ENCODE results near the gene BLOC1S5. TPM values are rescaled to one million over a fixed set of nuclear protein-coding genes. Genes with fewer than 3 reads are reported as not detected.

The BLOC1S5 gene
- total and polyA plus RNA-seq, 8 donors: 0.29 to 31.2 (median 7.2) TPM

DNA sequence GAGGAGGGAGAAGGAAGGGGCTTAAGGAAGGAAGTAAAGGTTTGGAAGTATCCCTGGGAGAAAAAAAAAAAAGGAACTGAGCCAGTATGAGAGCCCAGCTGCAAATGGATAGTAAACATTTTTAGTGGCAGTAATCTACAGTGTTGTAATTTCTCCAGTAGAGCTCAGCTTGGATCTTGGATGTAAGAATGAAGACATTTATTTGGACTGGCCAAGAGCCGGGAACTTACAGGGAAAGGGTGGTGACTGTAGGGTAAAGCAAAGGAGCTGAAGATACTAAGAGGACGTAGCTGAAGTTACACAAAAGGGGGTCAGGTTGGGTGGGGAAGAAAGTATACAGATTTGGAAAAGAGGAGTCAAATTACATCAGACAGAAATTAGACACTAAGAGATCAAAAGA, 24.7 kb upstream of the BLOC1S5 start:
- Histone ChIP-seq H3K27me3 (no peaks in the 10 kb centered on the region), H3K4me1 (peaks cover 5 to 20% (median 12%) of the 10 kb centered on the region in 4 donors), H3K27ac (no peak overlapping the region), H3K36me3 (peaks cover 23 to 71% (median 67%) of the 10 kb centered on the region in 4 donors), H3K9me3 (no peaks in the 10 kb centered on the region), H3K4me3 (no peak overlapping the region)
- 88 to 100% (median 94%) methylated on average over 2 of the region's 2 CpGs for WGBS, 5 donors
- DNase-seq: no peak
- TF ChIP-seq, protein P1, sequence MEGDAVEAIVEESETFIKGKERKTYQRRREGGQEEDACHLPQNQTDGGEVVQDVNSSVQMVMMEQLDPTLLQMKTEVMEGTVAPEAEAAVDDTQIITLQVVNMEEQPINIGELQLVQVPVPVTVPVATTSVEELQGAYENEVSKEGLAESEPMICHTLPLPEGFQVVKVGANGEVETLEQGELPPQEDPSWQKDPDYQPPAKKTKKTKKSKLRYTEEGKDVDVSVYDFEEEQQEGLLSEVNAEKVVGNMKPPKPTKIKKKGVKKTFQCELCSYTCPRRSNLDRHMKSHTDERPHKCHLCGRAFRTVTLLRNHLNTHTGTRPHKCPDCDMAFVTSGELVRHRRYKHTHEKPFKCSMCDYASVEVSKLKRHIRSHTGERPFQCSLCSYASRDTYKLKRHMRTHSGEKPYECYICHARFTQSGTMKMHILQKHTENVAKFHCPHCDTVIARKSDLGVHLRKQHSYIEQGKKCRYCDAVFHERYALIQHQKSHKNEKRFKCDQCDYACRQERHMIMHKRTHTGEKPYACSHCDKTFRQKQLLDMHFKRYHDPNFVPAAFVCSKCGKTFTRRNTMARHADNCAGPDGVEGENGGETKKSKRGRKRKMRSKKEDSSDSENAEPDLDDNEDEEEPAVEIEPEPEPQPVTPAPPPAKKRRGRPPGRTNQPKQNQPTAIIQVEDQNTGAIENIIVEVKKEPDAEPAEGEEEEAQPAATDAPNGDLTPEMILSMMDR (IDR thresholded peaks at IDR 0.05): no peak
- TF ChIP-seq POLR2AphosphoS5 (IDR thresholded peaks at IDR 0.05) (no peak), EP300 (IDR thresholded peaks at IDR 0.05) (no peak), POLR2A (IDR thresholded peaks at IDR 0.05) (no peak)
- intact Hi-C loops (cut with DNase I; ENCODE audit: low total_unique reads): no loop called here

DNA sequence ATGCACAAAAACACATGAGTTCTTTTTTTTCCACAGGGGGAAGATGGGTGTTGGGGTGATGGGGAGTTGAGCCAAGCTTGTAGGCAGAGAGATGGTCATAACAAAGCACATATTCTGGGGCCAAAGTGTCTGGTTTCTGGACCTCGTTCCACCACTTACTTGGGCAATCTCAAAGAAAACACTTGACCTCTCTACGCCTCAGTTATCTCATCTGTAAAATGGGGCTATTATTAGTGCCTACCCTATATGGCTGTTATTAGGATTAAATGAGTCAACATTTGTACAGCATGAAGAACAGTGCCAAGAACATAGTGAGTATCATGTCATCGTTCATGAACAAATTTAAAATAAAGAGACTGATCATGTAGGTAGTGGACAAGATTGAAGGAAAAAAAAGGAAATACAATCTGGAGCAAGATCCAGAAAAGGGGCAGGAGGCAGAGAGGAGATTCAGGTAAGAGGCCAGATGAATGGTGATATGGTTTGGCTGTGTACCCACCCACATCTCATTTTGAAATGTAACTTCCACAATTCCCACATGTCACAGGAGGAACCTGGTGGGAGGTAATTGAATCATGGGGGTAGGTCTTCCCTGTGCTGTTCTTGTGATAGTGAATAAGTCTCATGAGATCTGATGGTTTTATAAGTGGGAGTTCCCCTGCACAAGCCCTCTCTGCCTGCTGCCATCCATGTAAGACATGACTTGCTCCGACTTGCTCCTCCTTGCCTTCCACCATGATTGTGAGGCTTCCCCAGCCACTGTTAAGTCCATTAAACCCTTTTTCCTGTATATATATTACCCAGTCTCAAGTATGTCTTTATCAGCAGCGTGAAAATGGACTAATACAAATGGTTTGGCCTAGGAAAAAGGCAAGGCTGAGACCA, 23.9 kb upstream of the BLOC1S5 start:
- no peak for TF ChIP-seq POLR2A (IDR thresholded peaks at IDR 0.05)
- TF ChIP-seq POLR2AphosphoS5 (IDR thresholded peaks at IDR 0.05): no peak
- TF ChIP-seq, protein P1 (IDR thresholded peaks at IDR 0.05): no peak
- no peak for TF ChIP-seq EP300 (IDR thresholded peaks at IDR 0.05)
- H3K27ac ChIP-seq: no peak overlapping the region
- H3K27me3 ChIP-seq: no peaks in the 10 kb centered on the region
- H3K4me3 ChIP-seq: no peak overlapping the region
- intact Hi-C loops (cut with DNase I; ENCODE audit: low total_unique reads): no loop called here
- H3K4me1 ChIP-seq: peaks cover 9 to 26% (median 17%) of the 10 kb centered on the region in 4 donors
- no peak for DNase-seq
- H3K9me3 ChIP-seq: no peaks in the 10 kb centered on the region
- H3K36me3 ChIP-seq: peaks cover 20 to 63% (median 61%) of the 10 kb centered on the region in 4 donors
- WGBS, 5 donors: 90 to 97% (median 95%) methylated on average over 5 of the region's 5 CpGs

- intact Hi-C loops (cut with DNase I; ENCODE audit: low total_unique reads): no loop called here
- no peaks in the 10 kb centered on the region for H3K27me3 ChIP-seq
- H3K4me1 ChIP-seq: peaks cover 9 to 38% (median 29%) of the 10 kb centered on the region in 4 donors
- no peak for DNase-seq
- TF ChIP-seq, protein P1 (IDR thresholded peaks at IDR 0.05): no peak
- TF ChIP-seq POLR2A (IDR thresholded peaks at IDR 0.05): no peak
- no peak for TF ChIP-seq EP300 (IDR thresholded peaks at IDR 0.05)
- no peak for TF ChIP-seq POLR2AphosphoS5 (IDR thresholded peaks at IDR 0.05)
- H3K9me3 ChIP-seq: no peaks in the 10 kb centered on the region
- no peak overlapping the region for H3K4me3 ChIP-seq
- H3K27ac ChIP-seq: no peak overlapping the region
- H3K36me3 ChIP-seq: peaks cover 20 to 56% (median 55%) of the 10 kb centered on the region in 4 donors
- WGBS, 5 donors: 87 to 91% (median 88%) methylated on average over 9 of the region's 9 CpGs
Measured at GRCh38 chr6:8086755-8087306, 22.6 kb upstream of the BLOC1S5 start.

DNA sequence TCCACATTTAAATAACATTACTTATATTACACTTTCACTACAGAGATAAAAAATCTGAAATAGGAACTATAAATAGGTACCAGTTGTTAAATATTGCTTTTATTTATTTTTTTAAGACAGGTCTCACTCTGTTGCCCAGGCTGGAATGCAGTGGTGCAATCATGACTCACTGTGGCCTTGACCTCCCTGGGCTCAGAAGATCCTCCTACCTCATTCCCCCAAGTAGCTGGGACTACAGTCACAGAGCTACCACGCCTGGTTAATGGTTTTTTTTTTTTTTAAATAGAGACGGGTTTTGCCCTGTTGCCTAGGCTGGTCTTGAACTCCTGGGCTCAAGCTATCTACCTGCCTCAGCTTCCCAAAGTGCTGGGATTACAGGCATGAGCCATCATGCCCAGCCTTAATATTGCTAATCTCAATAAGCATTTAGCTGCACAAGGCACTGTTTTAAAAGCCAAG, 20.9 kb upstream of the BLOC1S5 start:
- peaks cover 9 to 55% (median 37%) of the 10 kb centered on the region in 4 donors for H3K4me1 ChIP-seq
- DNase-seq: peak; percentile 26 to 37
- peak in 1 of 3 donors; percentile 58 for TF ChIP-seq POLR2AphosphoS5 (IDR thresholded peaks at IDR 0.05)
- no peak for TF ChIP-seq EP300 (IDR thresholded peaks at IDR 0.05)
- peaks cover 20 to 40% (median 39%) of the 10 kb centered on the region in 4 donors for H3K36me3 ChIP-seq
- H3K9me3 ChIP-seq: no peaks in the 10 kb centered on the region
- intact Hi-C loops (cut with DNase I; ENCODE audit: low total_unique reads): no loop called here
- peak overlapping the region in 4 of 5 donors; percentile 13 to 84 (median 52) for H3K27ac ChIP-seq
- 32 to 58% (median 48%) methylated on average over 2 of the region's 2 CpGs for WGBS, 5 donors
- H3K4me3 ChIP-seq: no peak overlapping the region
- H3K27me3 ChIP-seq: no peaks in the 10 kb centered on the region

Measured in stomach (tissue), 9 donors.